ENCODE measurements around the gene HEATR9. TPM values are rescaled to one million over a fixed set of nuclear protein-coding genes. Genes with fewer than 3 reads are reported as not detected.
A peak's percentile ranks its signal among the peaks of the same experiment; 100 is the strongest.

Gene HEATR9
- total RNA-seq, 4 donors from 2014 or later = not detected

- no peak for TF ChIP-seq CTCF (IDR thresholded peaks at IDR 0.05; ENCODE audit: low read depth)
These were observed 61.1 kb downstream of the HEATR9 start for GRCh38 chr17:35807371-35808144.

Small RNA genes lying within 50 kb of the gene (small RNA-seq; reads per million reads assigned to genes)
- gene RF00100 = 6,560 reads per million, percentile 100 among the genes with 10 or more reads in this experiment

Other genes starting within 250 kb of the HEATR9 start
- 10 to 100 TPM; 28.2 to 54.8 (median 40.3) TPM for gene RASL10B, start 137.3 kb downstream of the HEATR9 start, total RNA-seq
- under 1 TPM in 2 of 4 donors, not detected in 2; 0.22 to 0.51 TPM for gene GAS2L2, start 115.7 kb downstream of the HEATR9 start, total RNA-seq
- gene C17orf50, start 108.0 kb downstream of the HEATR9 start, total RNA-seq = not detected
- gene MMP28, start 73.2 kb downstream of the HEATR9 start, total RNA-seq = 10 to 100 TPM; 21.6 to 46.1 (median 42.7) TPM
- gene TAF15, start 59.4 kb downstream of the HEATR9 start, total RNA-seq = 100 to 1,000 TPM in 1 of 4 donors, 10 to 100 TPM in 3; 69.1 to 106 (median 78.7) TPM
- gene CCL5, start 11.5 kb upstream of the HEATR9 start, total RNA-seq = 10 to 100 TPM in 1 of 4 donors, 1 to 10 TPM in 1, under 1 TPM in 1, not detected in 1; 0.82 to 11.2 (median 6.8) TPM
- gene RDM1, start 61.9 kb upstream of the HEATR9 start, total RNA-seq = not detected
- not detected for gene LYZL6, start 74.8 kb upstream of the HEATR9 start, total RNA-seq
- 1 to 10 TPM in 1 of 4 donors, under 1 TPM in 1, not detected in 2; 0.34 to 2.6 TPM for gene CCL16, start 112.6 kb upstream of the HEATR9 start, total RNA-seq
- 10 to 100 TPM; 33.5 to 48.7 (median 46.5) TPM for gene CCL14, start 117.8 kb upstream of the HEATR9 start, total RNA-seq
- not detected for gene CCL15, start 132.7 kb upstream of the HEATR9 start, total RNA-seq
- gene CCL23, start 149.1 kb upstream of the HEATR9 start, total RNA-seq = 10 to 100 TPM in 2 of 4 donors, 1 to 10 TPM in 2; 3.4 to 13.7 (median 9.1) TPM
- 10 to 100 TPM in 1 of 4 donors, 1 to 10 TPM in 1, under 1 TPM in 1, not detected in 1; 0.66 to 19.2 (median 2.2) TPM for gene CCL18, start 195.4 kb upstream of the HEATR9 start, total RNA-seq
- 10 to 100 TPM in 1 of 4 donors, 1 to 10 TPM in 2, under 1 TPM in 1; 0.98 to 14.1 (median 1.7) TPM for gene CCL3, start 221.3 kb upstream of the HEATR9 start, total RNA-seq
- 1 to 10 TPM in 3 of 4 donors, not detected in 1; 2.2 to 4.2 (median 3.1) TPM for gene CCL4, start 234.9 kb upstream of the HEATR9 start, total RNA-seq

Data from subcutaneous adipose tissue (tissue), 4 donors.